ENCODE data around the gene PLD2.
"Not testable (repeated sequence)": the region's sequence is repeated elsewhere in the genome, so short reads cannot be mapped to it uniquely, and the experiment has no call there.

The PLD2 gene

GRCh38 chr17:4795168-4795567 is 11.8 kb upstream of the PLD2 start:
- DNase-seq, result no peak

- DNase-seq, result peak; percentile 50
Measured at GRCh38 chr17:4796552-4796920, 10.4 kb upstream of the PLD2 start.

- no peak for DNase-seq
Measured at GRCh38 chr17:4800462-4801196, 6.3 kb upstream of the PLD2 start.

- no peak for DNase-seq
Measured at GRCh38 chr17:4802228-4802627, 4.7 kb upstream of the PLD2 start, which contains the start of gene C17orf114. TSS of gene C17orf114 (minus strand) at chr17:4802328.

- no peak for DNase-seq
Measured at GRCh38 chr17:4806456-4806776, 536 bp upstream of the PLD2 start.

GRCh38 chr17:4807605-4808377 is 839 bp downstream of the PLD2 start:
- no peak for DNase-seq

- no peak for DNase-seq
Measured at GRCh38 chr17:4808378-4808767, 1.4 kb downstream of the PLD2 start.

GRCh38 chr17:4810696-4811290 is 3.8 kb downstream of the PLD2 start:
- no peak for DNase-seq

- no peak for DNase-seq
Measured at GRCh38 chr17:4811471-4811870, 4.5 kb downstream of the PLD2 start.

GRCh38 chr17:4812690-4813089 is 5.7 kb downstream of the PLD2 start:
- no peak for DNase-seq

GRCh38 chr17:4815043-4815675 is 8.2 kb downstream of the PLD2 start:
- DNase-seq, result no peak

- DNase-seq, result no peak
Measured at GRCh38 chr17:4816826-4817225, 9.9 kb downstream of the PLD2 start.

GRCh38 chr17:4818276-4818675 is 11.3 kb downstream of the PLD2 start:
- DNase-seq, result no peak

GRCh38 chr17:4822835-4823234 is 15.9 kb downstream of the PLD2 start:
- DNase-seq, result no peak

GRCh38 chr17:4823373-4824089 is 16.6 kb downstream of the PLD2 start:
- DNase-seq, result no peak

GRCh38 chr17:4827399-4827798 is 20.4 kb downstream of the PLD2 start:
- DNase-seq, result no peak

- not testable (repeated sequence) for DNase-seq
Measured at GRCh38 chr17:4832829-4833177, 25.9 kb downstream of the PLD2 start.

- DNase-seq, result peak; percentile 86
Measured at GRCh38 chr17:4833178-4833940, 26.4 kb downstream of the PLD2 start, which contains the start of gene MINK1. TSS of gene MINK1 (plus strand) at chr17:4833340. CDS start at chr17:4833584, 244 bp downstream.

GRCh38 chr17:4833941-4834680 is 27.2 kb downstream of the PLD2 start:
- DNase-seq, result no peak

- DNase-seq, result no peak
Measured at GRCh38 chr17:4834681-4835020, 27.7 kb downstream of the PLD2 start.

- DNase-seq, result no peak
Measured at GRCh38 chr17:4836221-4836620, 29.3 kb downstream of the PLD2 start.
